SK-N-SH (cell line): Measurements from ENCODE around the gene SSR3. TPM values are rescaled to one million over a fixed set of nuclear protein-coding genes. Genes with fewer than 3 reads are reported as not detected.

Experiments used
- CTCF ChIA-PET: fragments of 300-600, 350-600 bp; formaldehyde crosslinking; extraction: SDS; loops from one replicate; lab custom pipeline; 2021; lab: Yijun Ruan, JAX
- POLR2A ChIA-PET: fragments of 350-600 bp; sonication (Branson Sonifier 250); formaldehyde crosslinking; extraction: SDS; loops from one replicate; lab custom pipeline; 2020; ENCODE audit warnings: antibody characterized with exemption, inconsistent platforms; lab: Yijun Ruan, JAX
- DNase-seq: peaks from one replicate; pipeline ENCODE4 v3.0.0; 2012
- H2AFZ ChIP-seq: fragments of 200-600 bp; sonication (generic); 2 replicates; pipeline ENCODE4 v1.8.1; 2016; ENCODE audit warnings: antibody characterized with exemption, mild to moderate bottlenecking, low read depth
- H3F3A ChIP-seq: fragments of 200-600 bp; sonication (generic); replicated peaks from 2 replicates; pipeline ENCODE3; 2016; ENCODE audit warnings: antibody characterized with exemption, mild to moderate bottlenecking; ENCODE audit not compliant: insufficient read depth
- H3K27ac ChIP-seq, 2 experiments: fragments of 200-500 bp in 1 of 2; fragments of 200-600 bp in 1 of 2; sonication (Bioruptor generic) in 1 of 2; sonication (generic), shearing (Covaris generic) in 1 of 2; 2 replicates each; pipeline versions ENCODE4 v1.5.1 to v1.6.1; 2014 to 2016; ENCODE audit warnings: low read depth in 2 of 2, inconsistent platforms in 1 of 2, low read length in 1 of 2, mild to moderate bottlenecking in 1 of 2, mixed read lengths in 1 of 2
- H3K27me3 ChIP-seq: fragments of 200-600 bp; sonication (generic), shearing (Covaris generic); 2 replicates; pipeline ENCODE4 v1.6.1; 2016; ENCODE audit warnings: mixed run types; ENCODE audit not compliant: insufficient read depth
- H3K36me3 ChIP-seq, 2 experiments: fragments of 200-500 bp in 1 of 2; fragments of 200-600 bp in 1 of 2; sonication (Bioruptor generic) in 1 of 2; sonication (generic) in 1 of 2; replicated peaks in 1 of 2; 2 replicates each; pipeline versions ENCODE3 to v1.5.1; 2014 to 2016; ENCODE audit warnings: low read length in 1 of 2, mild to moderate bottlenecking in 1 of 2; ENCODE audit not compliant: insufficient read depth in 2 of 2, control insufficient read depth in 1 of 2
- H3K4me1 ChIP-seq, 2 experiments: fragments of 200-500 bp in 1 of 2; fragments of 200-600 bp in 1 of 2; sonication (Bioruptor generic) in 1 of 2; sonication (generic), shearing (Covaris generic) in 1 of 2; 2 replicates each; pipeline versions ENCODE4 v1.5.1 to v1.6.1; 2014 to 2016; ENCODE audit warnings: low read depth in 1 of 2, low read length in 1 of 2, mixed run types in 1 of 2; ENCODE audit not compliant: insufficient read depth in 2 of 2, control insufficient read depth in 1 of 2
- H3K4me2 ChIP-seq: fragments of 200-600 bp; sonication (generic), shearing (Covaris generic); 2 replicates; pipeline ENCODE4 v1.6.1; 2017; ENCODE audit warnings: mixed run types
- H3K4me3 ChIP-seq, 2 experiments: fragments of 200-500 bp in 1 of 2; fragments of 200-600 bp in 1 of 2; sonication (Bioruptor generic) in 1 of 2; sonication (generic), shearing (Covaris generic) in 1 of 2; 2 replicates each; pipeline versions ENCODE4 v1.5.1 to v1.8.1; 2014 to 2016; ENCODE audit warnings: low read depth in 2 of 2, inconsistent platforms in 1 of 2, low read length in 1 of 2, mild to moderate bottlenecking in 1 of 2, mixed read lengths in 1 of 2, moderate library complexity in 1 of 2
- H3K79me2 ChIP-seq: fragments of 200-600 bp; sonication (generic); 2 replicates; pipeline ENCODE4 v1.8.1; 2017; ENCODE audit warnings: mild to moderate bottlenecking; ENCODE audit not compliant: insufficient read depth
- H3K9ac ChIP-seq: fragments of 200-600 bp; sonication (generic); 2 replicates; pipeline ENCODE4 v1.6.1; 2017; ENCODE audit warnings: mixed run types
- H3K9me2 ChIP-seq: fragments of 200-600 bp; sonication (generic); 2 replicates; pipeline ENCODE4 v1.6.1; 2017; ENCODE audit warnings: mixed run types
- H3K9me3 ChIP-seq: fragments of 200-600 bp; sonication (generic); 2 replicates; pipeline ENCODE4 v1.6.1; 2017; ENCODE audit warnings: mixed run types, mild to moderate bottlenecking, moderate library complexity
- H4K20me1 ChIP-seq: fragments of 200-600 bp; sonication (generic); 2 replicates; pipeline ENCODE4 v1.6.1; 2017; ENCODE audit warnings: mild to moderate bottlenecking, mixed run types; ENCODE audit not compliant: insufficient read depth
- CTCF ChIP-seq: fragments of 200-600 bp; sonication (generic); IDR thresholded peaks from 2 replicates; pipeline ENCODE4 v1.6.1; 2017; ENCODE audit warnings: antibody characterized with exemption, mild to moderate bottlenecking, moderate library complexity
- ELF1 ChIP-seq: IDR thresholded peaks from 2 replicates; pipeline ENCODE4 v1.4.0; 2012
- EP300 ChIP-seq, 2 experiments: IDR thresholded peaks; 2 replicates each; pipeline versions ENCODE4 v1.4.0 to v1.6.1; 2012; ENCODE audit warnings: borderline replicate concordance in 1 of 2, low read depth in 1 of 2, low read length in 1 of 2
- EZH2phosphoT487 ChIP-seq: fragments of 200-600 bp; sonication (generic); IDR thresholded peaks from 2 replicates; pipeline ENCODE4 v1.6.1; 2017; ENCODE audit warnings: low read depth, mixed run types, mild to moderate bottlenecking, antibody characterized with exemption, moderate library complexity, borderline replicate concordance
- FOXJ3 ChIP-seq: sonication (generic); formaldehyde crosslinking; IDR thresholded peaks from 2 replicates; pipeline ENCODE4 v1.5.1; 2020; ENCODE audit warnings: mild to moderate bottlenecking, missing genetic modification reagents
- JUND ChIP-seq: IDR thresholded peaks from 2 replicates; pipeline ENCODE4 v1.4.0; 2012
- MEF2A ChIP-seq: IDR thresholded peaks from 2 replicates; pipeline ENCODE4 v1.4.0; 2012; ENCODE audit warnings: low read depth, borderline replicate concordance
- NFIC ChIP-seq: IDR thresholded peaks from 2 replicates; pipeline ENCODE4 v1.4.0; 2012; ENCODE audit warnings: borderline replicate concordance
- NRF1 ChIP-seq: IDR thresholded peaks from 2 replicates; pipeline ENCODE4 v1.6.1; 2012; ENCODE audit warnings: low read depth, mild to moderate bottlenecking, low read length
- POLR2AphosphoS5 ChIP-seq: IDR thresholded peaks from 2 replicates; pipeline ENCODE4 v1.6.1; 2012; ENCODE audit warnings: low read depth, low read length
- SMC3 ChIP-seq: IDR thresholded peaks from 2 replicates; pipeline ENCODE4 v1.6.1; 2012; ENCODE audit warnings: low read depth, low read length, improper control_type of control experiment
- TCF12 ChIP-seq: IDR thresholded peaks from 2 replicates; pipeline ENCODE4 v1.4.0; 2012
- USF1 ChIP-seq: IDR thresholded peaks from 2 replicates; pipeline ENCODE4 v1.4.0; 2012; ENCODE audit warnings: low read depth, borderline replicate concordance
- WGBS: methylation state at CpG from one replicate; pipeline ENCODE4 v1.1.6; 2017; ENCODE audit warnings: low lambda C conversion rate; 5-methylcytosine and 5-hydroxymethylcytosine counted together
- polyA plus RNA-seq, 3 experiments: library from polyadenylated mRNA; depleted of rRNA; stranded (reverse); fragments of >200 nt; gene quantifications; 2 replicates each; pipeline ENCODE4 v1.2.3, GENCODE V29; 2012
- TF ChIP-seq, protein P1 (sequence below): fragments of 150-350 bp; IDR thresholded peaks from 2 replicates; pipeline ENCODE4 v1.6.1; 2016; ENCODE audit warnings: mild to moderate bottlenecking, low read depth, low read length
- TF ChIP-seq, protein P2 (sequence below): IDR thresholded peaks from 2 replicates; pipeline ENCODE4; 2012

SSR3 gene
- polyA plus RNA-seq, 1 of the 3 experiments (the other 2 are of a cell fraction) = 61.7 TPM

DNA sequence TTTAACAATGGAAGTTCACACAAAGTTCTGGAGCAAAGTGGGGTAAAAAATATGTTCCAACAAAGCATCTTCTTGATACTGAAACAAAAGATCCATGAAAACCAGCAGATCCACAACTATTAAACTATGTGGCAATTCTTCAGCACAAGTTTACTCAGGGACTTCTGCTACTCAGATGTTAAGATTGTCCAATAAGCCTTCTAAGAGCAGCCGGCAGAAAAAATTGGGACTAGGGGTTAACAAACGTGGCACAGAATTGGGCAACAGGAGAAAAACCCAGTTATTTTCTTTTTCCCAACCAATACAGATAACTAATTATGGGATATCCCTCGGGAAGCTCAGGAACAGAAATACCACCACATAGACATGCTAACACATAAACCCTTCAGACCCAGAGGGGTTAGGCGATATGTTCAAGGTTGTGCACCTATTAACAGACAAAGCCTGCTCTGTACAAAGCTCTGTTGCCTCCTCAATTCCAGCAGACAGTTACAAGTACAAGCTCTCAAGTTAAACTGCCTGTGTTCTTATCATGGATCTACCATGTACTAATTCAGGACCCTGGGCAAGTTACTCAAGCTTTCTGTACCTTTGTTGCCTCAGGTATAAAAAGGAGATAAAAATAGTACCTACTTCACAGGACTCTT lies 6.8 kb downstream of the SSR3 start:
- 87% methylated on average over 4 of the region's 4 CpGs for WGBS
- H2AFZ ChIP-seq = no peak overlapping the region
- peak overlapping the region; percentile 77 to 89; a peak in 3 of 4 replicates for H3K27ac ChIP-seq
- H3K4me3 ChIP-seq = no peak overlapping the region
- peaks cover 31% of the 10 kb centered on the region for H4K20me1 ChIP-seq
- no peak overlapping the region for H3K9ac ChIP-seq
- H3K4me1 ChIP-seq = peaks cover 4 to 92% of the 10 kb centered on the region in 2 experiments
- peaks cover 99% of the 10 kb centered on the region for H3K79me2 ChIP-seq
- no peak for DNase-seq
- H3K4me2 ChIP-seq = peak overlapping the region; percentile 8
- POLR2A ChIA-PET = no interaction called here
- no peaks in the 10 kb centered on the region for H3K9me2 ChIP-seq
- TF ChIP-seq TCF12 (no peak), FOXJ3 (CRISPR knock-in tag) (no peak), EZH2phosphoT487 (no peak), POLR2AphosphoS5 (no peak), NRF1 (no peak), MEF2A (no peak), SMC3 (no peak), JUND (no peak)
- TF ChIP-seq, protein P1, sequence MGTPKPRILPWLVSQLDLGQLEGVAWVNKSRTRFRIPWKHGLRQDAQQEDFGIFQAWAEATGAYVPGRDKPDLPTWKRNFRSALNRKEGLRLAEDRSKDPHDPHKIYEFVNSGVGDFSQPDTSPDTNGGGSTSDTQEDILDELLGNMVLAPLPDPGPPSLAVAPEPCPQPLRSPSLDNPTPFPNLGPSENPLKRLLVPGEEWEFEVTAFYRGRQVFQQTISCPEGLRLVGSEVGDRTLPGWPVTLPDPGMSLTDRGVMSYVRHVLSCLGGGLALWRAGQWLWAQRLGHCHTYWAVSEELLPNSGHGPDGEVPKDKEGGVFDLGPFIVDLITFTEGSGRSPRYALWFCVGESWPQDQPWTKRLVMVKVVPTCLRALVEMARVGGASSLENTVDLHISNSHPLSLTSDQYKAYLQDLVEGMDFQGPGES = no peak
- peaks cover 89 to 90% of the 10 kb centered on the region in 2 experiments for H3K36me3 ChIP-seq
- no peaks in the 10 kb centered on the region for H3K27me3 ChIP-seq
- CTCF ChIA-PET = interaction anchor here (1.3 to 2.1 kb wide), 3 partner anchors 98 to 534 kb away, joined by 5 to 9 read pairs (median 6); no protein-coding TSS in a partner anchor
- H3K9me3 ChIP-seq = no peaks in the 10 kb centered on the region
- peaks cover 67% of the 10 kb centered on the region for H3F3A ChIP-seq

GRCh38 chr3:156547637-156548036 lies 7.3 kb downstream of the SSR3 start:
- no peak for TF ChIP-seq USF1
- TF ChIP-seq FOXJ3 (CRISPR knock-in tag) = no peak
- peak; percentile 46 for TF ChIP-seq NFIC
- TF ChIP-seq POLR2AphosphoS5 = 0 out of 2 replicates have a peak, but pooled peaks have one; percentile 9
- TF ChIP-seq ELF1 = no peak
- TF ChIP-seq TCF12 = peak; percentile 57; the same call in 1 of the 2 replicates
- TF ChIP-seq, protein P2, sequence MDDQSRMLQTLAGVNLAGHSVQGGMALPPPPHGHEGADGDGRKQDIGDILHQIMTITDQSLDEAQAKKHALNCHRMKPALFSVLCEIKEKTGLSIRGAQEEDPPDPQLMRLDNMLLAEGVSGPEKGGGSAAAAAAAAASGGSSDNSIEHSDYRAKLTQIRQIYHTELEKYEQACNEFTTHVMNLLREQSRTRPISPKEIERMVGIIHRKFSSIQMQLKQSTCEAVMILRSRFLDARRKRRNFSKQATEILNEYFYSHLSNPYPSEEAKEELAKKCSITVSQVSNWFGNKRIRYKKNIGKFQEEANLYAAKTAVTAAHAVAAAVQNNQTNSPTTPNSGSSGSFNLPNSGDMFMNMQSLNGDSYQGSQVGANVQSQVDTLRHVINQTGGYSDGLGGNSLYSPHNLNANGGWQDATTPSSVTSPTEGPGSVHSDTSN = peak; percentile 38; the same call in 1 of the 2 replicates
- peak in 1 of 2 experiments; percentile 13; a peak in 1 of 4 replicates for TF ChIP-seq EP300 (IDR thresholded peaks at IDR 0.05; ENCODE audit: borderline replicate concordance in 1 of 2, low read depth in 1 of 2, low read length in 1 of 2)
- no peak for TF ChIP-seq CTCF
- TF ChIP-seq, all 33 proteins: peak for 5
- Histone ChIP-seq H3K9me3 (no peaks in the 10 kb centered on the region), H4K20me1 (peaks cover 31% of the 10 kb centered on the region), H3F3A (peaks cover 67% of the 10 kb centered on the region), H3K9ac (no peak overlapping the region), H3K4me1 (peaks cover 4 to 94% of the 10 kb centered on the region in 2 experiments), H3K4me3 (no peak overlapping the region), H3K27ac (peak overlapping the region; percentile 77 to 89; a peak in 3 of 4 replicates), H3K27me3 (no peaks in the 10 kb centered on the region), H3K36me3 (peaks cover 89 to 93% of the 10 kb centered on the region in 2 experiments), H2AFZ (no peak overlapping the region), H3K79me2 (peaks cover 99% of the 10 kb centered on the region), H3K4me2 (0 out of 2 replicates have a peak overlapping the region, but pooled peaks have one; percentile 7), H3K9me2 (no peaks in the 10 kb centered on the region)
- ChIA-PET CTCF (interaction anchor here (1.4 to 1.9 kb wide), 2 partner anchors 98 to 395 kb away, joined by 4 to 5 read pairs; no protein-coding TSS in a partner anchor), POLR2A (no interaction called here)
- WGBS = 53% methylated on average over 2 of the region's 2 CpGs
- no peak for DNase-seq
